ENCODE results near the gene PTGS2.

GRCh38 chr1:186715887-186716809, 35.9 kb upstream of the PTGS2 start:
- no peak for TF ChIP-seq CTCF (IDR thresholded peaks at IDR 0.05)
- TF ChIP-seq POLR2A (IDR thresholded peaks at IDR 0.05) = no peak

Data from ovary (tissue), 3 donors.